ENCODE measurements around the gene CTNNAL1. TPM values are rescaled to one million over a fixed set of nuclear protein-coding genes. Genes with fewer than 3 reads are reported as not detected.
A peak's percentile ranks its signal among the peaks of the same experiment; 100 is the strongest.

The CTNNAL1 gene
- polyA plus RNA-seq, 1 donor from 2014 or later = 24.7 TPM

- Histone ChIP-seq H3K9me2 (ENCODE audit: insufficient read depth, low read length) (no peaks in the 10 kb centered on the region), H3K79me2 (replicated peaks; ENCODE audit: insufficient read depth, low read length) (peaks cover 41% of the 10 kb centered on the region), H3K4me3 (ENCODE audit: low read length) (peak within 1 kb of the TSS; percentile 84), H3K9ac (ENCODE audit: low read length) (peak within 1 kb of the TSS; percentile 90), H3K36me3 (ENCODE audit: insufficient read depth, low read length) (no peaks in the 10 kb centered on the region), H3K4me2 (ENCODE audit: low read length) (peak within 1 kb of the TSS; percentile 88), H3K27me3 (ENCODE audit: insufficient read depth, low read depth, low read length) (no peaks in the 10 kb centered on the region), H2AFZ (ENCODE audit: low read depth, low read length) (peak within 1 kb of the TSS; percentile 79), H3K27ac (ENCODE audit: low read length) (peak within 1 kb of the TSS; percentile 90), H4K20me1 (ENCODE audit: insufficient read depth) (no peaks in the 10 kb centered on the region), H3K9me3 (ENCODE audit: low read length) (no peaks in the 10 kb centered on the region), H3F3A (ENCODE audit: insufficient read depth, low read length, poor library complexity, severe bottlenecking) (peaks cover 5% of the 10 kb centered on the region)
- TF ChIP-seq RAD21 (conservative IDR thresholded peaks at IDR 0.05) (no peak), REST (IDR thresholded peaks at IDR 0.05; ENCODE audit: borderline replicate concordance) (no peak), EZH2 (IDR thresholded peaks at IDR 0.05; ENCODE audit: borderline replicate concordance, insufficient read depth, low read length, poor library complexity, severe bottlenecking) (no peak), CTCF (IDR thresholded peaks at IDR 0.05; ENCODE audit: poor library complexity, severe bottlenecking) (no peak), MXI1 (conservative IDR thresholded peaks at IDR 0.05; ENCODE audit: poor library complexity, severe bottlenecking) (peak; percentile 95), EP300 (conservative IDR thresholded peaks at IDR 0.05; ENCODE audit: poor library complexity, severe bottlenecking) (no peak), POLR2AphosphoS5 (IDR thresholded peaks at IDR 0.05) (peak; percentile 48), SMC3 (conservative IDR thresholded peaks at IDR 0.05; ENCODE audit: poor library complexity) (peak; percentile 24)
These were observed 78.9 kb downstream of the CTNNAL1 start, which contains the start of gene ABITRAM for GRCh38 chr9:108934323-108934893. ABITRAM (plus strand) TSS chr9:108934400; CDS start chr9:108934487, 87 bp downstream.

GRCh38 chr9:108933718-108934322 lies 79.5 kb downstream of the CTNNAL1 start, which contains the start of gene ELP1:
ELP1 (minus strand) TSS chr9:108934124; CDS start chr9:108931146, 2,978 bp downstream.
- peak within 1 kb of the TSS; percentile 90 for H3K27ac ChIP-seq (ENCODE audit: low read length)
- peak within 1 kb of the TSS; percentile 90 for H3K9ac ChIP-seq (ENCODE audit: low read length)
- peaks cover 46% of the 10 kb centered on the region for H3K79me2 ChIP-seq (replicated peaks; ENCODE audit: insufficient read depth, low read length)
- H3K36me3 ChIP-seq (ENCODE audit: insufficient read depth, low read length) = peaks cover 3% of the 10 kb centered on the region
- TF ChIP-seq EP300 (conservative IDR thresholded peaks at IDR 0.05; ENCODE audit: poor library complexity, severe bottlenecking) = peak; percentile 56
- TF ChIP-seq RAD21 (conservative IDR thresholded peaks at IDR 0.05) = peak; percentile 54
- TF ChIP-seq EZH2 (IDR thresholded peaks at IDR 0.05; ENCODE audit: borderline replicate concordance, insufficient read depth, low read length, poor library complexity, severe bottlenecking) = no peak
- TF ChIP-seq REST (IDR thresholded peaks at IDR 0.05; ENCODE audit: borderline replicate concordance) = peak; percentile 72
- peak; percentile 48 for TF ChIP-seq SMC3 (conservative IDR thresholded peaks at IDR 0.05; ENCODE audit: poor library complexity)
- peak; percentile 42 for TF ChIP-seq MXI1 (conservative IDR thresholded peaks at IDR 0.05; ENCODE audit: poor library complexity, severe bottlenecking)
- peak; percentile 67 for TF ChIP-seq CTCF (IDR thresholded peaks at IDR 0.05; ENCODE audit: poor library complexity, severe bottlenecking)
- TF ChIP-seq POLR2AphosphoS5 (IDR thresholded peaks at IDR 0.05) = peak; percentile 93
- TF ChIP-seq TAF1 (IDR thresholded peaks at IDR 0.05; ENCODE audit: low read depth) = peak; percentile 85
- no peaks in the 10 kb centered on the region for H3K9me2 ChIP-seq (ENCODE audit: insufficient read depth, low read length)
- peak within 1 kb of the TSS; percentile 79 for H2AFZ ChIP-seq (ENCODE audit: low read depth, low read length)
- peaks cover 5% of the 10 kb centered on the region for H3F3A ChIP-seq (ENCODE audit: insufficient read depth, low read length, poor library complexity, severe bottlenecking)
- H3K4me3 ChIP-seq (ENCODE audit: low read length) = peak within 1 kb of the TSS; percentile 84
- H3K4me2 ChIP-seq (ENCODE audit: low read length) = peak within 1 kb of the TSS; percentile 88
- H3K27me3 ChIP-seq (ENCODE audit: insufficient read depth, low read depth, low read length) = no peaks in the 10 kb centered on the region
- H4K20me1 ChIP-seq (ENCODE audit: insufficient read depth) = no peaks in the 10 kb centered on the region
- H3K9me3 ChIP-seq (ENCODE audit: low read length) = no peaks in the 10 kb centered on the region
